WTC11 (cell line): Measurements from ENCODE around the gene UPF1. TPM values are rescaled to one million over a fixed set of nuclear protein-coding genes. Genes with fewer than 3 reads are reported as not detected.

Experiments
- ATAC-seq: fragments of 200-7000 bp; cut with Tn5 transposase; 2 replicates; pipeline ENCODE4 v1.10.0; 2021; ENCODE audit warnings: mild to moderate bottlenecking, moderate library complexity
- CTCF ChIA-PET: fragments of 300-600 bp; sonication (Branson Sonifier 250); formaldehyde crosslinking; loops from one replicate; lab custom pipeline; 2021; ENCODE audit warnings: antibody characterized with exemption; lab: Charles Lee
- POLR2A ChIA-PET: fragments of 350-600 bp; sonication (Branson Sonifier 250); formaldehyde crosslinking; loops from one replicate; lab custom pipeline; 2021; ENCODE audit warnings: antibody characterized with exemption; lab: Charles Lee
- DNase-seq: peaks from one replicate; pipeline ENCODE4 v3.0.0; 2021; ENCODE audit warnings: low spot score
- H3K27ac Mint-ChIP-seq: 2 replicates; pipeline ENCODE4 v1.8.0; 2021; ENCODE audit warnings: mixed read lengths
- H3K27me3 Mint-ChIP-seq: 2 replicates; pipeline ENCODE4 v1.8.0; 2021; ENCODE audit warnings: low read depth, mild to moderate bottlenecking, moderate library complexity, mixed read lengths
- H3K36me3 Mint-ChIP-seq: 2 replicates; pipeline ENCODE4 v1.8.0; 2021; ENCODE audit warnings: mixed read lengths
- H3K4me1 Mint-ChIP-seq: 2 replicates; pipeline ENCODE4 v1.8.0; 2022; ENCODE audit warnings: mixed read lengths
- H3K4me3 Mint-ChIP-seq: 2 replicates; pipeline ENCODE4 v1.8.0; 2021; ENCODE audit warnings: mild to moderate bottlenecking, moderate library complexity, mixed read lengths
- H3K9me3 Mint-ChIP-seq: 2 replicates; pipeline ENCODE4 v1.8.0; 2021; ENCODE audit warnings: mixed read lengths
- ATF1 ChIP-seq: sonication (generic); formaldehyde crosslinking; IDR thresholded peaks from 2 replicates; pipeline ENCODE4 v1.8.1; 2023; ENCODE audit warnings: mild to moderate bottlenecking, moderate library complexity, missing genetic modification reagents
- ESRRA ChIP-seq: sonication (generic); formaldehyde crosslinking; IDR thresholded peaks from 2 replicates; pipeline ENCODE4 v1.8.1; 2022; ENCODE audit warnings: mild to moderate bottlenecking, missing genetic modification reagents, borderline replicate concordance
- ETV6 ChIP-seq: sonication (generic); formaldehyde crosslinking; IDR thresholded peaks from 2 replicates; pipeline ENCODE4 v1.8.1; 2022; ENCODE audit warnings: mild to moderate bottlenecking, missing genetic modification reagents
- GABPB1 ChIP-seq: sonication (generic); formaldehyde crosslinking; IDR thresholded peaks from 2 replicates; pipeline ENCODE4 v1.8.1; 2023; ENCODE audit warnings: mild to moderate bottlenecking, missing genetic modification reagents
- GTF2I ChIP-seq: fragments of 250-450 bp; sonication (Bioruptor Pico); conservative IDR thresholded peaks from 2 replicates; pipeline ENCODE4 v1.4.0; 2021; ENCODE audit warnings: mild to moderate bottlenecking
- JUN ChIP-seq: sonication (generic); formaldehyde crosslinking; IDR thresholded peaks from 2 replicates; pipeline ENCODE4 v1.8.0; 2023; ENCODE audit warnings: mild to moderate bottlenecking, missing genetic modification reagents
- MXD4 ChIP-seq: fragments of 250-450 bp; sonication (Bioruptor Pico); IDR thresholded peaks from 2 replicates; pipeline ENCODE4 v1.8.0; 2021; ENCODE audit warnings: mild to moderate bottlenecking, moderate library complexity, borderline replicate concordance
- NFATC4 ChIP-seq: fragments of 250-450 bp; sonication (Bioruptor Pico); IDR thresholded peaks from 2 replicates; pipeline ENCODE4 v1.9.0; 2021; ENCODE audit warnings: mild to moderate bottlenecking
- NR1H2 ChIP-seq: sonication (generic); formaldehyde crosslinking; IDR thresholded peaks from 2 replicates; pipeline ENCODE4 v1.9.0; 2021; ENCODE audit warnings: mild to moderate bottlenecking, moderate library complexity, missing genetic modification reagents
- NR2C2 ChIP-seq: sonication (generic); formaldehyde crosslinking; IDR thresholded peaks from 2 replicates; pipeline ENCODE4 v1.8.0; 2022; ENCODE audit warnings: mild to moderate bottlenecking, missing genetic modification reagents
- NR3C1 ChIP-seq: sonication (generic); formaldehyde crosslinking; conservative IDR thresholded peaks from 2 replicates; pipeline ENCODE4 v1.8.1; 2023; ENCODE audit warnings: low read depth, mild to moderate bottlenecking, missing genetic modification reagents
- SMAD4 ChIP-seq: sonication (generic); formaldehyde crosslinking; IDR thresholded peaks from 2 replicates; pipeline ENCODE4 v1.8.0; 2022; ENCODE audit warnings: mild to moderate bottlenecking, missing genetic modification reagents
- TEAD1 ChIP-seq: sonication (generic); formaldehyde crosslinking; IDR thresholded peaks from 2 replicates; pipeline ENCODE4 v1.8.0; 2022; ENCODE audit warnings: mild to moderate bottlenecking, missing genetic modification reagents
- TP53 ChIP-seq: sonication (generic); formaldehyde crosslinking; IDR thresholded peaks from 2 replicates; pipeline ENCODE4 v1.8.1; 2023; ENCODE audit warnings: mild to moderate bottlenecking, missing genetic modification reagents
- ZNF121 ChIP-seq: sonication (generic); formaldehyde crosslinking; IDR thresholded peaks from 2 replicates; pipeline ENCODE4 v1.8.0; 2023; ENCODE audit warnings: missing genetic modification reagents
- ZNF263 ChIP-seq: sonication (generic); formaldehyde crosslinking; IDR thresholded peaks from 2 replicates; pipeline ENCODE4 v1.8.1; 2022; ENCODE audit warnings: low read depth, mild to moderate bottlenecking, moderate library complexity, missing genetic modification reagents
- ZNF396 ChIP-seq: fragments of 250-450 bp; sonication (Bioruptor Pico); IDR thresholded peaks from 2 replicates; pipeline ENCODE4 v1.8.0; 2021; ENCODE audit warnings: mild to moderate bottlenecking, moderate library complexity, borderline replicate concordance
- total RNA-seq: library from RNA; stranded (reverse); gene quantifications from 3 replicates; pipeline ENCODE4 v1.2.3, GENCODE V29; 2021
- TF ChIP-seq, protein P1 (sequence below): sonication (generic); formaldehyde crosslinking; IDR thresholded peaks from 2 replicates; pipeline ENCODE4 v1.8.1; 2022; ENCODE audit warnings: low read depth, missing genetic modification reagents, borderline replicate concordance
- TF ChIP-seq, protein P2 (sequence below): sonication (generic); formaldehyde crosslinking; IDR thresholded peaks from 2 replicates; pipeline ENCODE4 v1.8.0; 2022; ENCODE audit warnings: mild to moderate bottlenecking, missing genetic modification reagents
- TF ChIP-seq, protein P3 (sequence below): fragments of 250-450 bp; sonication (Bioruptor Pico); IDR thresholded peaks from 2 replicates; pipeline ENCODE4 v1.9.0; 2021; ENCODE audit warnings: mild to moderate bottlenecking
- TF ChIP-seq, protein P4 (sequence below): sonication (generic); formaldehyde crosslinking; IDR thresholded peaks from 2 replicates; pipeline ENCODE4 v1.8.1; 2022; ENCODE audit warnings: mild to moderate bottlenecking, moderate library complexity, missing genetic modification reagents
- TF ChIP-seq, protein P5 (sequence below): sonication (generic); formaldehyde crosslinking; conservative IDR thresholded peaks from 2 replicates; pipeline ENCODE4 v1.8.1; 2023; ENCODE audit warnings: mild to moderate bottlenecking, low read depth, missing genetic modification reagents, moderate library complexity
- TF ChIP-seq, protein P6 (sequence below): sonication (generic); formaldehyde crosslinking; IDR thresholded peaks from 2 replicates; pipeline ENCODE4 v1.8.1; 2023; ENCODE audit warnings: mild to moderate bottlenecking, missing genetic modification reagents

Gene UPF1
- total RNA-seq, 1 experiment from 2014 or later, result 82.5 TPM

DNA sequence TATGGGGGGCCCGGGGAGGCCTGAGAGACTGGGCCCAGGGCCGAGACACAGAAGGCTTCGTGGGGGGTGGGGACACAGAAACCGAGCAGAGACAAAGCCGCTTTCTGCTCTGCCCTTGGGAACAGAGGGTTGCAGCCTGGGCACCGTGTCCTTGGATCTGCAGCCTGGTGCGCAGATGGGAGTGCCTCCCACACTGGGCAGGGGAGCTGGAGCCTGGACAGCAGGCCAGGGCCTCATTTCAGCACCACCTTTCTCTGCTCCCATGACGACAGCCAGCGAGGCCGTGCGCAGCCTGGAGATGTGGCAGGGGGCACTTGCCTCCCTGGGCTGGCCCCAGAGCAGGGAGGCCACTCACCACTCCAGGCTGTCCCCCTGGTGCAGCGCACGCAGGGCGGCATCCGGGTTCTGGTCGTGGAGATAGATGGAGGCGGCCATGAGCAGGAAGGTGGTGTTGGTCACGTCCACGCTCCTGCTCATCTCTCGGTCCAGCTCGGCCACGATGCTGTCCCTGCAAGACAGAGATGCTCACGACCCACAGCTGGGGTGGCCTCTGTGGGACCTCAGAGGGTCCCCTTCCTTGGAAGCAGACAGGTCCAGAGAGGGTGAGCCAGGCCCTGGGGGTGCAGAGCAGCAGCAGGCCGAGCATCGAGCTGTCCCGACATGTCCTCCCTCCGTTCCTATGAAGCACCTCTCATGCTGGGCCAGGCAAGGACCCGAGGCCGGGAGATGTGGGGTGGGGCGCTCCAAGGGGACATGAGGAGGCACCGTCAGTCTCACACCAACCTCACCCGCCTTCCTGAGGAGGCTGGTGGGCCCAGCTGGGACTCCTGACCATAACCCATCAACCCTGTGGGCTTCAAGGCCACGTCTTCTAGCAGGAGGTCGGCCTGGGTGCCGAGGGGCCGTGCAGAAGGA lies 75.1 kb downstream of the UPF1 start:
- CTCF ChIA-PET, result interaction anchor here (0.5 to 1.7 kb wide), 3 partner anchors 9 to 80 kb away, joined by 3 to 7 read pairs (median 4); no protein-coding TSS in a partner anchor
- DNase-seq, result no peak
- Mint-ChIP-seq H3K27ac (no peak overlapping the region), H3K9me3 (no peaks in the 10 kb centered on the region)
- TF ChIP-seq, protein P1, sequence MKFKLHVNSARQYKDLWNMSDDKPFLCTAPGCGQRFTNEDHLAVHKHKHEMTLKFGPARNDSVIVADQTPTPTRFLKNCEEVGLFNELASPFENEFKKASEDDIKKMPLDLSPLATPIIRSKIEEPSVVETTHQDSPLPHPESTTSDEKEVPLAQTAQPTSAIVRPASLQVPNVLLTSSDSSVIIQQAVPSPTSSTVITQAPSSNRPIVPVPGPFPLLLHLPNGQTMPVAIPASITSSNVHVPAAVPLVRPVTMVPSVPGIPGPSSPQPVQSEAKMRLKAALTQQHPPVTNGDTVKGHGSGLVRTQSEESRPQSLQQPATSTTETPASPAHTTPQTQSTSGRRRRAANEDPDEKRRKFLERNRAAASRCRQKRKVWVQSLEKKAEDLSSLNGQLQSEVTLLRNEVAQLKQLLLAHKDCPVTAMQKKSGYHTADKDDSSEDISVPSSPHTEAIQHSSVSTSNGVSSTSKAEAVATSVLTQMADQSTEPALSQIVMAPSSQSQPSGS (CRISPR knock-in tag), result no peak
- TF ChIP-seq TEAD1 (CRISPR knock-in tag) (no peak), GTF2I (CRISPR knock-in tag) (no peak), NR1H2 (no peak), ESRRA (CRISPR knock-in tag) (no peak), ZNF396 (CRISPR knock-in tag) (no peak), SMAD4 (CRISPR knock-in tag) (no peak), ZNF263 (CRISPR knock-in tag) (no peak), ZNF121 (CRISPR knock-in tag) (no peak), TP53 (CRISPR knock-in tag) (no peak), MXD4 (CRISPR knock-in tag) (no peak), NR2C2 (CRISPR knock-in tag) (no peak), NR3C1 (CRISPR knock-in tag) (no peak), GABPB1 (CRISPR knock-in tag) (no peak), NFATC4 (CRISPR knock-in tag) (no peak), ETV6 (no peak), ATF1 (no peak)
- TF ChIP-seq, protein P2, sequence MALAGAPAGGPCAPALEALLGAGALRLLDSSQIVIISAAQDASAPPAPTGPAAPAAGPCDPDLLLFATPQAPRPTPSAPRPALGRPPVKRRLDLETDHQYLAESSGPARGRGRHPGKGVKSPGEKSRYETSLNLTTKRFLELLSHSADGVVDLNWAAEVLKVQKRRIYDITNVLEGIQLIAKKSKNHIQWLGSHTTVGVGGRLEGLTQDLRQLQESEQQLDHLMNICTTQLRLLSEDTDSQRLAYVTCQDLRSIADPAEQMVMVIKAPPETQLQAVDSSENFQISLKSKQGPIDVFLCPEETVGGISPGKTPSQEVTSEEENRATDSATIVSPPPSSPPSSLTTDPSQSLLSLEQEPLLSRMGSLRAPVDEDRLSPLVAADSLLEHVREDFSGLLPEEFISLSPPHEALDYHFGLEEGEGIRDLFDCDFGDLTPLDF, result no peak
- TF ChIP-seq, all 79 proteins: peak for 0
- Mint-ChIP-seq H3K27me3 (no peaks in the 10 kb centered on the region), H3K4me1 (no peaks in the 10 kb centered on the region), H3K4me3 (no peak overlapping the region), H3K36me3 (peaks cover 6% of the 10 kb centered on the region; the same call in 1 of the 2 replicates)
- POLR2A ChIA-PET, result no interaction called here
- ATAC-seq, result no peak

DNA sequence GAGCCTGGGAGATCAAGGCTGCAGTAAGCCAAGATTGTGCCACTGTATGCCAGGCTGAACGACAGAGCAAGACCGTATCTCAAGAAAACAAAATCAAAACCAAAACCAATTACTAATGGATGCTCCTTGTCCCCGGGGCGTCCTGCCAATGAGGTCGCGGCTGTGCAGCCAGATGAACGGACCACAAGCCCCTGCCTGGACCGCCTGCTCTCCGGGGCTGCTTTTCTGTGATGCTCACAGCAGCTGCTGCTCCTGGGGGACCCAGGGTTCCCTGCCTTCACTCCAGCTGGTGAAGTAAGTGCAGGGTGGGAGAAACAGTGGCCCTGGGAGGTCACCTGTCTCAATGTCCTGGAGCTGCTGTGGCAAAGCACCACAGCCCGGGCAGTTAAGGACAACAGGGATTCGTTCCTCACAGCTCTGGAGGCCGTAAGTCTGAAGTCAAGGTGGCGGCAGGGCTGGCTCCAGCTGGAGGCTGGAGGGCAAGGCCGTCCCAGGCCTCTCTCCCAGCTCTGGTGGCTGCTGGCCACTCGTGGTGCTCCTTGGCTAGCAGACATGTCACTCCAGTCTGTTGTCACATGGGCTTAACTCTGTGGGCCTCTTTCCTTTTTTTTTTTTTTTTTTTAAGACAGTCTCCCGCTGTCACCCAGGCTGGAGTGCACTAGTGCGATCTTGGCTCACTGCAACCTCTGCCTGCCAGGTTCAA lies 77.3 kb downstream of the UPF1 start:
- peaks cover 14% of the 10 kb centered on the region for H3K36me3 Mint-ChIP-seq
- no peaks in the 10 kb centered on the region for H3K4me1 Mint-ChIP-seq
- DNase-seq (no peak), ATAC-seq (no peak)
- H3K9me3 Mint-ChIP-seq, result no peaks in the 10 kb centered on the region
- H3K27ac Mint-ChIP-seq, result no peak overlapping the region
- H3K27me3 Mint-ChIP-seq, result no peaks in the 10 kb centered on the region
- H3K4me3 Mint-ChIP-seq, result no peak overlapping the region
- POLR2A ChIA-PET, result interaction anchor here (0.6 to 0.7 kb wide), 3 partner anchors 78 to 629 kb away, joined by 3 read pairs; no protein-coding TSS in a partner anchor
- CTCF ChIA-PET, result interaction anchor here (0.7 to 0.8 kb wide), 2 partner anchors 14 to 390 kb away, joined by 3 to 5 read pairs; no protein-coding TSS in a partner anchor
- no peak for TF ChIP-seq JUN (CRISPR knock-in tag)
- TF ChIP-seq ESRRA (CRISPR knock-in tag), result no peak
- TF ChIP-seq GABPB1 (CRISPR knock-in tag), result no peak
- TF ChIP-seq, protein P3, sequence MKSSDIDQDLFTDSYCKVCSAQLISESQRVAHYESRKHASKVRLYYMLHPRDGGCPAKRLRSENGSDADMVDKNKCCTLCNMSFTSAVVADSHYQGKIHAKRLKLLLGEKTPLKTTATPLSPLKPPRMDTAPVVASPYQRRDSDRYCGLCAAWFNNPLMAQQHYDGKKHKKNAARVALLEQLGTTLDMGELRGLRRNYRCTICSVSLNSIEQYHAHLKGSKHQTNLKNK, result no peak
- TF ChIP-seq, protein P4, sequence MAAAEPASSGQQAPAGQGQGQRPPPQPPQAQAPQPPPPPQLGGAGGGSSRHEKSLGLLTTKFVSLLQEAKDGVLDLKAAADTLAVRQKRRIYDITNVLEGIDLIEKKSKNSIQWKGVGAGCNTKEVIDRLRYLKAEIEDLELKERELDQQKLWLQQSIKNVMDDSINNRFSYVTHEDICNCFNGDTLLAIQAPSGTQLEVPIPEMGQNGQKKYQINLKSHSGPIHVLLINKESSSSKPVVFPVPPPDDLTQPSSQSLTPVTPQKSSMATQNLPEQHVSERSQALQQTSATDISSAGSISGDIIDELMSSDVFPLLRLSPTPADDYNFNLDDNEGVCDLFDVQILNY (CRISPR knock-in tag), result no peak
- TF ChIP-seq TEAD1 (CRISPR knock-in tag), result no peak
- TF ChIP-seq, protein P5, sequence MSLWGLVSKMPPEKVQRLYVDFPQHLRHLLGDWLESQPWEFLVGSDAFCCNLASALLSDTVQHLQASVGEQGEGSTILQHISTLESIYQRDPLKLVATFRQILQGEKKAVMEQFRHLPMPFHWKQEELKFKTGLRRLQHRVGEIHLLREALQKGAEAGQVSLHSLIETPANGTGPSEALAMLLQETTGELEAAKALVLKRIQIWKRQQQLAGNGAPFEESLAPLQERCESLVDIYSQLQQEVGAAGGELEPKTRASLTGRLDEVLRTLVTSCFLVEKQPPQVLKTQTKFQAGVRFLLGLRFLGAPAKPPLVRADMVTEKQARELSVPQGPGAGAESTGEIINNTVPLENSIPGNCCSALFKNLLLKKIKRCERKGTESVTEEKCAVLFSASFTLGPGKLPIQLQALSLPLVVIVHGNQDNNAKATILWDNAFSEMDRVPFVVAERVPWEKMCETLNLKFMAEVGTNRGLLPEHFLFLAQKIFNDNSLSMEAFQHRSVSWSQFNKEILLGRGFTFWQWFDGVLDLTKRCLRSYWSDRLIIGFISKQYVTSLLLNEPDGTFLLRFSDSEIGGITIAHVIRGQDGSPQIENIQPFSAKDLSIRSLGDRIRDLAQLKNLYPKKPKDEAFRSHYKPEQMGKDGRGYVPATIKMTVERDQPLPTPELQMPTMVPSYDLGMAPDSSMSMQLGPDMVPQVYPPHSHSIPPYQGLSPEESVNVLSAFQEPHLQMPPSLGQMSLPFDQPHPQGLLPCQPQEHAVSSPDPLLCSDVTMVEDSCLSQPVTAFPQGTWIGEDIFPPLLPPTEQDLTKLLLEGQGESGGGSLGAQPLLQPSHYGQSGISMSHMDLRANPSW, result no peak
- TF ChIP-seq, protein P6, sequence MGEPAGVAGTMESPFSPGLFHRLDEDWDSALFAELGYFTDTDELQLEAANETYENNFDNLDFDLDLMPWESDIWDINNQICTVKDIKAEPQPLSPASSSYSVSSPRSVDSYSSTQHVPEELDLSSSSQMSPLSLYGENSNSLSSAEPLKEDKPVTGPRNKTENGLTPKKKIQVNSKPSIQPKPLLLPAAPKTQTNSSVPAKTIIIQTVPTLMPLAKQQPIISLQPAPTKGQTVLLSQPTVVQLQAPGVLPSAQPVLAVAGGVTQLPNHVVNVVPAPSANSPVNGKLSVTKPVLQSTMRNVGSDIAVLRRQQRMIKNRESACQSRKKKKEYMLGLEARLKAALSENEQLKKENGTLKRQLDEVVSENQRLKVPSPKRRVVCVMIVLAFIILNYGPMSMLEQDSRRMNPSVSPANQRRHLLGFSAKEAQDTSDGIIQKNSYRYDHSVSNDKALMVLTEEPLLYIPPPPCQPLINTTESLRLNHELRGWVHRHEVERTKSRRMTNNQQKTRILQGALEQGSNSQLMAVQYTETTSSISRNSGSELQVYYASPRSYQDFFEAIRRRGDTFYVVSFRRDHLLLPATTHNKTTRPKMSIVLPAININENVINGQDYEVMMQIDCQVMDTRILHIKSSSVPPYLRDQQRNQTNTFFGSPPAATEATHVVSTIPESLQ (CRISPR knock-in tag), result no peak
